H9 (cell line): ENCODE measurements around the gene EIF3F. TPM values are rescaled to one million over a fixed set of nuclear protein-coding genes. Genes with fewer than 3 reads are reported as not detected.
A peak's percentile ranks its signal among the peaks of the same experiment; 100 is the strongest.

Source experiments
- DNase-seq: peaks from one replicate; pipeline ENCODE4 v3.0.0-alpha.2; 2017
- H2AFZ ChIP-seq: one replicate; pipeline ENCODE4 v1.6.1; 2013; ENCODE audit warnings: mild to moderate bottlenecking, low read length, control low read depth, moderate library complexity
- H2AK5ac ChIP-seq: 2 replicates; pipeline ENCODE4 v1.6.1; 2013; ENCODE audit warnings: low read length, control low read depth, mixed read lengths; ENCODE audit not compliant: insufficient read length
- H2BK120ac ChIP-seq: one replicate; pipeline ENCODE4 v1.6.1; 2013; ENCODE audit warnings: low read depth, mild to moderate bottlenecking, low read length, control low read depth, inconsistent platforms; ENCODE audit not compliant: poor library complexity, severe bottlenecking
- H2BK12ac ChIP-seq: 2 replicates; pipeline ENCODE4 v1.6.1; 2013; ENCODE audit warnings: low read length, control low read depth, mixed read lengths, low read depth; ENCODE audit not compliant: insufficient read length
- H2BK15ac ChIP-seq: 2 replicates; pipeline ENCODE4 v1.6.1; 2013; ENCODE audit warnings: low read depth, low read length, control low read depth
- H2BK20ac ChIP-seq: one replicate; pipeline ENCODE4 v1.6.1; 2013; ENCODE audit warnings: low read depth, mild to moderate bottlenecking, low read length, control low read depth, inconsistent platforms; ENCODE audit not compliant: poor library complexity, severe bottlenecking
- H2BK5ac ChIP-seq: 2 replicates; pipeline ENCODE4 v1.6.1; 2013; ENCODE audit warnings: low read length, control low read depth, mixed read lengths; ENCODE audit not compliant: insufficient read length
- H3K14ac ChIP-seq: 2 replicates; pipeline ENCODE4 v1.6.1; 2013; ENCODE audit warnings: low read length, control low read depth; ENCODE audit not compliant: insufficient read depth
- H3K18ac ChIP-seq: 2 replicates; pipeline ENCODE4 v1.6.1; 2013; ENCODE audit warnings: low read depth, mild to moderate bottlenecking, mixed read lengths, low read length, control low read depth; ENCODE audit not compliant: insufficient read length
- H3K23ac ChIP-seq: 2 replicates; pipeline ENCODE4 v1.6.1; 2013; ENCODE audit warnings: low read length, control low read depth, mixed read lengths, low read depth; ENCODE audit not compliant: insufficient read length
- H3K23me2 ChIP-seq: 2 replicates; pipeline ENCODE4 v1.6.1; 2013; ENCODE audit warnings: low read depth, mild to moderate bottlenecking, mixed read lengths, low read length, control low read depth; ENCODE audit not compliant: insufficient read length, poor library complexity, severe bottlenecking
- H3K27ac ChIP-seq: 2 replicates; pipeline ENCODE4 v1.5.1; 2013; ENCODE audit warnings: low read length, control low read depth, mixed read lengths, low read depth; ENCODE audit not compliant: insufficient read length
- H3K27me3 ChIP-seq: 2 replicates; pipeline ENCODE4 v1.6.1; 2013; ENCODE audit warnings: low read length, control low read depth, inconsistent platforms; ENCODE audit not compliant: insufficient read depth
- H3K4ac ChIP-seq: 2 replicates; pipeline ENCODE4 v1.6.1; 2013; ENCODE audit warnings: low read depth, mild to moderate bottlenecking, control low read depth, inconsistent platforms, low read length, moderate library complexity
- H3K4me1 ChIP-seq: 2 replicates; pipeline ENCODE4 v1.6.1; 2013; ENCODE audit warnings: low read length, control low read depth, inconsistent platforms; ENCODE audit not compliant: insufficient read depth
- H3K4me2 ChIP-seq: 2 replicates; pipeline ENCODE4 v1.6.1; 2013; ENCODE audit warnings: low read length, control low read depth, mixed read lengths; ENCODE audit not compliant: insufficient read length, insufficient read depth
- H3K56ac ChIP-seq: 2 replicates; pipeline ENCODE4 v1.6.1; 2013; ENCODE audit warnings: low read depth, mild to moderate bottlenecking, mixed read lengths, low read length, control low read depth; ENCODE audit not compliant: insufficient read length
- H3K79me1 ChIP-seq: 2 replicates; pipeline ENCODE4 v1.6.1; 2013; ENCODE audit warnings: low read depth, mild to moderate bottlenecking, moderate library complexity, low read length, control low read depth, inconsistent platforms; ENCODE audit not compliant: insufficient read depth, poor library complexity, severe bottlenecking
- H3K79me2 ChIP-seq: 2 replicates; pipeline ENCODE4 v1.6.1; 2013; ENCODE audit warnings: low read length, control low read depth, inconsistent platforms; ENCODE audit not compliant: insufficient read depth
- H3K9ac ChIP-seq: 2 replicates; pipeline ENCODE4 v1.6.1; 2013; ENCODE audit warnings: low read length, control low read depth, mixed read lengths; ENCODE audit not compliant: insufficient read length; ENCODE audit errors: extremely low read depth
- H3K9me3 ChIP-seq: one replicate; pipeline ENCODE4 v1.6.1; 2013; ENCODE audit warnings: low read depth, low read length, inconsistent platforms; ENCODE audit not compliant: control insufficient read depth
- H3T11ph ChIP-seq: one replicate; pipeline ENCODE4 v1.6.1; 2013; ENCODE audit warnings: mild to moderate bottlenecking, low read length, control low read depth, inconsistent platforms
- H4K20me1 ChIP-seq: one replicate; pipeline ENCODE4 v1.6.1; 2013; ENCODE audit not compliant: control insufficient read depth, insufficient read length, insufficient read depth
- H4K5ac ChIP-seq: 2 replicates; pipeline ENCODE4 v1.6.1; 2013; ENCODE audit warnings: low read depth, mild to moderate bottlenecking, mixed read lengths, low read length, control low read depth; ENCODE audit not compliant: insufficient read length
- H4K8ac ChIP-seq: replicated peaks from 2 replicates; pipeline ENCODE4 v1.6.1; 2013; ENCODE audit warnings: low read length, control low read depth, mixed read lengths, low read depth; ENCODE audit not compliant: insufficient read length
- H4K91ac ChIP-seq: 2 replicates; pipeline ENCODE4 v1.6.1; 2013; ENCODE audit warnings: low read depth, mild to moderate bottlenecking, moderate library complexity, mixed read lengths, low read length, control low read depth; ENCODE audit not compliant: insufficient read length
- H3K27ac Mint-ChIP-seq, 3 experiments: 2 replicates in 2 of 3; 3 replicates in 1 of 3; pipeline ENCODE4 v1.8.0; 2020 to 2021; ENCODE audit warnings: mixed read lengths in 3 of 3, mild to moderate bottlenecking in 1 of 3, moderate library complexity in 1 of 3
- H3K27me3 Mint-ChIP-seq: 2 replicates; pipeline ENCODE4 v1.8.0; 2021; ENCODE audit warnings: low read depth, mild to moderate bottlenecking, moderate library complexity, mixed read lengths
- H3K36me3 Mint-ChIP-seq, 3 experiments: 2 replicates in 2 of 3; 3 replicates in 1 of 3; pipeline ENCODE4 v1.8.0; 2020 to 2021; ENCODE audit warnings: low read depth in 3 of 3, mixed read lengths in 3 of 3; ENCODE audit not compliant: insufficient read depth in 1 of 3
- H3K4me1 Mint-ChIP-seq, 2 experiments: 2 replicates each; pipeline ENCODE4 v1.8.0; 2020; ENCODE audit warnings: mixed read lengths in 2 of 2
- H3K4me3 Mint-ChIP-seq, 2 experiments: 2 replicates in 1 of 2; 3 replicates in 1 of 2; pipeline ENCODE4 v1.8.0; 2020 to 2021; ENCODE audit warnings: mild to moderate bottlenecking in 2 of 2, mixed read lengths in 2 of 2, moderate library complexity in 1 of 2
- H3K9me3 Mint-ChIP-seq, 2 experiments: 2 replicates in 1 of 2; 3 replicates in 1 of 2; pipeline ENCODE4 v1.8.0; 2020; ENCODE audit warnings: mild to moderate bottlenecking in 2 of 2, mixed read lengths in 2 of 2, moderate library complexity in 1 of 2
- CTCF ChIP-seq: fragments of 200-600 bp; sonication (generic); conservative IDR thresholded peaks from 3 replicates; pipeline ENCODE4 v1.8.0; 2021; ENCODE audit warnings: antibody characterized with exemption, mild to moderate bottlenecking
- WGBS: extraction: QIAGEN DNeasy Blood & Tissue Kit; methylation state at CpG from one replicate; pipeline ENCODE4 v1.1.7; 2013; ENCODE audit warnings: missing lambda C conversion rate, low lambda C conversion rate, mixed read lengths; ENCODE audit not compliant: insufficient read length; ENCODE audit errors: extremely low coverage; 5-methylcytosine and 5-hydroxymethylcytosine counted together
- total RNA-seq: library from RNA; stranded (reverse); gene quantifications from 2 replicates; pipeline ENCODE4 v1.2.1, GENCODE V29; 2021

The EIF3F gene
- total RNA-seq, 1 experiment from 2014 or later = 348 TPM

- no peak overlapping the region for H2BK12ac ChIP-seq
- no peak overlapping the region for H3K4me3 Mint-ChIP-seq
Measured at GRCh38 chr11:8009856-8010255, 22.7 kb downstream of the EIF3F start.

More at GRCh38 chr11:8009856-8010255, 22.7 kb downstream of the EIF3F start:
- H3K4ac ChIP-seq = no peak overlapping the region
- no peak overlapping the region for H2AK5ac ChIP-seq
- no peaks in the 10 kb centered on the region for H3K79me2 ChIP-seq
- Mint-ChIP-seq H3K36me3 (no peaks in the 10 kb centered on the region), H3K4me1 (peaks cover 3 to 4% of the 10 kb centered on the region in 2 experiments; a peak in 2 of 4 replicates), H3K27ac (no peak overlapping the region), H3K27me3 (peaks cover 30% of the 10 kb centered on the region), H3K9me3 (no peaks in the 10 kb centered on the region)
- DNase-seq = no peak
- peak overlapping the region; percentile 51 for H4K91ac ChIP-seq
- TF ChIP-seq CTCF = no peak
- no peaks in the 10 kb centered on the region for H3K27me3 ChIP-seq
- H3K56ac ChIP-seq = no peak overlapping the region
- H2AFZ ChIP-seq = no peak overlapping the region
- no peak overlapping the region for H2BK120ac ChIP-seq
- WGBS = no CpG with 5 or more reads among the region's 3 CpGs
- no peaks in the 10 kb centered on the region for H3K23me2 ChIP-seq
- H3K18ac ChIP-seq = no peak overlapping the region
- H2BK20ac ChIP-seq = no peak overlapping the region
- peak overlapping the region; percentile 70 for H4K5ac ChIP-seq
- no peak overlapping the region for H3K27ac ChIP-seq
- no peaks in the 10 kb centered on the region for H3K4me1 ChIP-seq
- no peak overlapping the region for H3K14ac ChIP-seq
- H4K20me1 ChIP-seq = no peaks in the 10 kb centered on the region
- H3T11ph ChIP-seq = no peak overlapping the region
- no peak overlapping the region for H4K8ac ChIP-seq
- no peaks in the 10 kb centered on the region for H3K79me1 ChIP-seq
- no peak overlapping the region for H2BK15ac ChIP-seq
- H3K4me2 ChIP-seq = no peak overlapping the region
- no peak overlapping the region for H3K23ac ChIP-seq
- no peaks in the 10 kb centered on the region for H3K9me3 ChIP-seq
- H2BK5ac ChIP-seq = no peak overlapping the region
- no peak overlapping the region for H3K9ac ChIP-seq
